Fibroblast of pulmonary artery (primary cell): Measurements from ENCODE around the gene SCYL2.

Source experiments
- DNase-seq: peaks from one replicate; pipeline ENCODE4 v3.0.0-alpha.2; 2010; ENCODE audit warnings: low read depth
- H3K4me3 ChIP-seq: replicated peaks from 2 replicates; pipeline ENCODE4 v1.5.1; 2011; ENCODE audit warnings: low read depth, mild to moderate bottlenecking, control low read depth, low read length, moderate library complexity
- TF ChIP-seq, protein P1 (sequence below): IDR thresholded peaks from 2 replicates; pipeline ENCODE4 v1.5.1; 2011; ENCODE audit warnings: mild to moderate bottlenecking, control low read depth, low read length, inconsistent platforms; ENCODE audit errors: missing control alignments

Gene SCYL2

DNA sequence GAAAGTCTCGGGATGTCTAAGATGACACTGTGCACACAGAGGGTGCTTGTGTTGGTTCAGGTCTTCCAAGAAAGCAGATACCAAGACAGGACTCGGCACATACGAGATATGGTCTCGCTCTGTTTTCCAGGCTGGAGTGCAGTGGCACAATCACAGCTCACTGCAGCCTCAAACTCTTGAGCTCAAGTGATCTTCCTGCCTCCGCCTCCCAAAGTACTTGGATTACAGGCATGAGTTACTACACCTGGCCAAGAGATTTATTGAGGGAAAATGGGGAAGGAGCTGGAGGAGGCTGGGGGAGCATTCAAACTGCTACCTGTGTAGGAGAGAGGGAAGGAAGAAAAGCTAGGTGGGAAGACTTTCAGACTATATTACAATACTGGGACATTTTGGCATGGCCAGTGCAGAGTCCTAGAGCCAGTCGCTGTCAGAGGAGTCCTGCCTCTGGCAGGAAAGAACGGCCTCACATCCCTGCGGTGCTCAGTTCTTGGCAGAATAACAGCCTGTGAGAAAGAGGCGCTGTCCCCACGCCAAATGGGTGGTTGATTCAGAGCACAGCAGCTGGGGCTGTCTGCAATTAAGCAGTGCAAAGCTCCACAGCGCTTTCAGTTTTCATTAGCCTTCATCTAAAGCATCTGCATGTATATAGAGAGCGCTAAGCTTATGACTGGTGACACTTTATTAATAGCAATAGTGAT, 108.2 kb downstream of the SCYL2 start:
- no peak overlapping the region for H3K4me3 ChIP-seq
- peak; percentile 53 for DNase-seq
- TF ChIP-seq, protein P1, sequence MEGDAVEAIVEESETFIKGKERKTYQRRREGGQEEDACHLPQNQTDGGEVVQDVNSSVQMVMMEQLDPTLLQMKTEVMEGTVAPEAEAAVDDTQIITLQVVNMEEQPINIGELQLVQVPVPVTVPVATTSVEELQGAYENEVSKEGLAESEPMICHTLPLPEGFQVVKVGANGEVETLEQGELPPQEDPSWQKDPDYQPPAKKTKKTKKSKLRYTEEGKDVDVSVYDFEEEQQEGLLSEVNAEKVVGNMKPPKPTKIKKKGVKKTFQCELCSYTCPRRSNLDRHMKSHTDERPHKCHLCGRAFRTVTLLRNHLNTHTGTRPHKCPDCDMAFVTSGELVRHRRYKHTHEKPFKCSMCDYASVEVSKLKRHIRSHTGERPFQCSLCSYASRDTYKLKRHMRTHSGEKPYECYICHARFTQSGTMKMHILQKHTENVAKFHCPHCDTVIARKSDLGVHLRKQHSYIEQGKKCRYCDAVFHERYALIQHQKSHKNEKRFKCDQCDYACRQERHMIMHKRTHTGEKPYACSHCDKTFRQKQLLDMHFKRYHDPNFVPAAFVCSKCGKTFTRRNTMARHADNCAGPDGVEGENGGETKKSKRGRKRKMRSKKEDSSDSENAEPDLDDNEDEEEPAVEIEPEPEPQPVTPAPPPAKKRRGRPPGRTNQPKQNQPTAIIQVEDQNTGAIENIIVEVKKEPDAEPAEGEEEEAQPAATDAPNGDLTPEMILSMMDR = no peak

DNA sequence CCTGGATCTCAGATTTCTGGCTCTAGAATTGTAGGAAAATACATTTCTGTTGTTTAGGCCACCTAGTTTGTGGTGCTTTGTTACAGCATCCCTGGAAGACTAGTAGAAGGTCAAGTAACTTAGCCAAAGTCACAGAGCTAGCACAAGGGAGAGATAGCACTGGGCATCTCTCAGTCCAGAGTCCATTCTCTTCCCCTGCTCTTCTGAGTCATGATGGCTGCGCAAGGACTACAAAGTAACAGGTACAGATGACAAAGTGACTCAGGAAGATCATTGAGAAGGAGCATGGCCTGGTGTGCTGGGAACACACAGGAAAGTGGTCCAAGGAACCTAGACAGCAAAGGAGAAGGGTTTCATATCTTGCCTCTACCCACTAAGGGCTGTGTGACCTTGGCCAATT, 109.2 kb downstream of the SCYL2 start:
- TF ChIP-seq, protein P1 = no peak
- H3K4me3 ChIP-seq = no peak overlapping the region
- DNase-seq = no peak

DNA sequence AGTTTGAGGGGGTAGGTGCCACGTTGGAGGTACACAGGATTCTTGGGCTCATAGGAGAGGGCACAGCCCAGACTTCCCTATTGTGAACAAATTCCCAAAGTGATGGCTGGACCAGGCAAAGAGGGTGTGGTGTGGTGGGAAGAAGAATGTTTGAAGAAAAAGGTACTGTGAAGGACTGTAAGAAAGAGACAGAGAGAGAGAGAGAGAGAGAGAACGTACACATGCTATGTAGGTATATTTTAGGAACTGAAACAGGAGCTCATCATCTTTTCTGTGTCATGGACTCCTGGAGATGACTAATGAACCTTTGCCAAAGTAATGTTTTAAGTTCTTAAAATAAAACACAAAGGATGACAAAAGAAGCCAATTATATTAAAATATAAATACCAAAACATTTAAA, 114.4 kb downstream of the SCYL2 start:
- no peak overlapping the region for H3K4me3 ChIP-seq
- DNase-seq = no peak
- TF ChIP-seq, protein P1 = no peak

DNA sequence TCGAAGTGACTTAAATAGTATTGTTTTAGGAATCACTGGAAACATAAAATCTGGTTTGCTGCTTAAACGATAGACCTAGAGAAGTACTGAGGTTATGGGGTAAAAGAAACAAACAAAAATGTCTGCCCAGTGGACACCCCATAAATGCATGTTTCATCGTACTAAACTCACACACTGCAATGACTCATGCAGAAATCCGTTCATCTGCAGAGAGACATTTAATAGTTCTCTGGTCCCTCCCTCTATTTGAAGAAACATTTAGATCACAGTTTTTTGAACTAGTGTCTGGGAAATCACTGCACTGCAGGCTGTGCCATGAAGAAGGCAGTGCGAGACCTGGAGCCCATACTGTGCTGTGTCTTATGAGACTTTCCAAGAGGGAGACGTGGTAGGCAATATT, 115.4 kb downstream of the SCYL2 start:
- TF ChIP-seq, protein P1 = no peak
- H3K4me3 ChIP-seq = no peak overlapping the region
- DNase-seq = no peak

DNA sequence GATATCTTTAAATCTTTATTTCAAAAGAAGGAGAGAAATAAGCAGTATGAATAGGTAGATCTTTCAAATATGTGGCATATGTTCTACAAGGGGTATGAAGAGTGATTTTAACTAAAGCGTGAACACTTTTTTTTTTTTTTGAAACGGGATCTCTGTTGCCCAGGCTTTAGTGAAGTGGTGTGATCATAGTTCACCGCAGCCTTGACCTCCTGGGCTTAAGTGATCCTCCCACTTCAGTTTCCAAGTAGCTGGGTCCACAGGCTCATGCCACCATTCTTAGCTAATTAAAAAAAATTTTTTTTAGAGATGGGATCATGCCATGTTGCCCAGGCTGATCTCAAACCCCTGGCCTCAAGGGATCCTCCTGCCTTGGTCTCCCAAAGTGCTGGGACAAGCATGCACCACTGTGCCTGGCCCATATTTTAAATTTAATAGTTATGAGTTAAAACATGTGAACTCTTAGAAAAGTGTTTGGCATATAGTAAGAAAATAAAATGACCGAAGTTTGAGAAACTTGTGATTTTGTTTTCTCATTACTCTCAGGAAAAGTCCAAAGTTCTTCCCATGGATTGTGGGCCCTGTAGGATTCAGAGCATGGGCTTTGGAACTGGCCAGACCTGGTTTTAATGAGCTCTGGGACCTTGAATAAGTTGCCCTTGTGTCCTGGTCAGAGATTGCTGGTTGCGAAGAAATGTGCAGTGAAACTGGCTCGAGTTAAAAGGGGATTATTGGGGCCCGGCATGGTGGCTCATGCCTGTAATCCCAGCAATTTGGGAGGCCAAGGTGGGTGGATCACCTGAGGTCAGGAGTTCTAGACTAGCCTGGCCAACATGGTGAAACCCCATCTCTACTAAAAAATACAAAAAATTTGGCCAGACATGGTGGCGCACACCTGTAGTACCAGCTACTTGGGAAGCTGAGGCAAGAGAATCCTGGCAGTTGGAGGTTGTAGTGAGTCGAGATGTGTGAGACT, 116.9 kb downstream of the SCYL2 start:
- TF ChIP-seq, protein P1 = no peak
- no peak overlapping the region for H3K4me3 ChIP-seq
- DNase-seq = no peak

DNA sequence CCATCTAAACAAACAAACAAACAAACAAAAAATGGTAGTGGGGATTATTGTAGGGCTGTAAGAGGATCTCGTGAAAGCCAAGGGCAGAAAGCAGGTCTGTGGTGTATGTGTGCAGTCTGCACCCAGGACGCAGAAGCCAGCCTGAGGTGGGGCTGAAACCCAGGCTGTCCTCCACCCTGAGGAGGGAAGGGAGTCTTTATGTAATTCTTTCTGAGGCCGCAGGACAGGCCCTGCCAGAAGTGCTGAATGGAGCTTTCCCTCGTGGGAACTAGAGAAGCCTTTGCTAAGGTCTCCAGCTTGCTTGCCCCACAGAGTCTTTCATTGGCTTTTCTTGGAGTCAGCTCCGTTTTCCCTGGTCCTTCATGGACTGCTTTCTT, 117.6 kb downstream of the SCYL2 start:
- DNase-seq = no peak
- TF ChIP-seq, protein P1 = no peak
- H3K4me3 ChIP-seq = no peak overlapping the region

DNA sequence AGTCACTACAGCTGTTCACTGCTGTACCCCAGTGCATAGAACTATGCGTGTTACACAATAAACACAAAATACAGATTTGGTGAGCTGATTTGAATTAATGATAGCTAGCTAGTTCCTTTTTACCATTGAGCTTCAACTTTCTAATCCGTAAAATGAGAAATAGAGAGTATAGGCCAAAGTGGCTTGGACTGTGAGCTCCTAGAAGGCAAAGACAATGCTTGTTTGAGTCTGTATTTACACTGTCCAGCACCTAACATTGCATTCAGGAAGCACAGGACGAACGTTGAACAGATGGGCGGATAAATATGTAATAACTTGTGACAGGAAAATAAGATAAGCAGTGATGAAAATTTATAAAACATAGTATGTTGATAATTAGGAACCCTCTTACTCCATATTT, 121.4 kb downstream of the SCYL2 start:
- TF ChIP-seq, protein P1 = no peak
- no peak overlapping the region for H3K4me3 ChIP-seq
- DNase-seq = no peak
